Measurements from ENCODE around the gene SHISA6.

The SHISA6 gene

GRCh38 chr17:11256877-11257276 lies 15.9 kb downstream of the SHISA6 start:
- no peak overlapping the region for H3K4me3 ChIP-seq (ENCODE audit: insufficient read depth, low read depth, low read length)
- H3K4me1 ChIP-seq (ENCODE audit: control insufficient read depth, insufficient read depth, low read length) = no peaks in the 10 kb centered on the region
- no peak overlapping the region for H3K27ac ChIP-seq (ENCODE audit: insufficient read depth, low read depth, low read length, poor library complexity, severe bottlenecking)
- no peaks in the 10 kb centered on the region for H3K9me3 ChIP-seq (ENCODE audit: control insufficient read depth, low read length)
- no peaks in the 10 kb centered on the region for H3K36me3 ChIP-seq (ENCODE audit: control insufficient read depth, insufficient read depth, low read length)
- no peaks in the 10 kb centered on the region for H3K27me3 ChIP-seq (ENCODE audit: control insufficient read depth, insufficient read depth, low read length, poor library complexity, severe bottlenecking)
- WGBS, 2 experiments = 47% methylated on average over 11 of the region's 11 CpGs

GRCh38 chr17:11264183-11264871 lies 23.3 kb downstream of the SHISA6 start:
- H3K4me3 ChIP-seq (ENCODE audit: insufficient read depth, low read depth, low read length) = no peak overlapping the region
- 92 to 100% methylated on average over 2 of the region's 2 CpGs for WGBS, 2 experiments
- H3K27me3 ChIP-seq (ENCODE audit: control insufficient read depth, insufficient read depth, low read length, poor library complexity, severe bottlenecking) = no peaks in the 10 kb centered on the region

GRCh38 chr17:11267999-11268575 lies 27.1 kb downstream of the SHISA6 start:
- H3K36me3 ChIP-seq (ENCODE audit: control insufficient read depth, insufficient read depth, low read length) = peaks cover 4% of the 10 kb centered on the region
- H3K27me3 ChIP-seq (ENCODE audit: control insufficient read depth, insufficient read depth, low read length, poor library complexity, severe bottlenecking) = no peaks in the 10 kb centered on the region
- H3K4me1 ChIP-seq (ENCODE audit: control insufficient read depth, insufficient read depth, low read length) = no peaks in the 10 kb centered on the region
- H3K9me3 ChIP-seq (ENCODE audit: control insufficient read depth, low read length) = peaks cover 2% of the 10 kb centered on the region
- H3K27ac ChIP-seq (ENCODE audit: insufficient read depth, low read depth, low read length, poor library complexity, severe bottlenecking) = no peak overlapping the region
- 86 to 89% methylated on average over 1 of the region's 1 CpG for WGBS, 2 experiments
- no peak overlapping the region for H3K4me3 ChIP-seq (ENCODE audit: insufficient read depth, low read depth, low read length)

More at GRCh38 chr17:11264183-11264871, 23.3 kb downstream of the SHISA6 start:
- no peak overlapping the region for H3K27ac ChIP-seq (ENCODE audit: insufficient read depth, low read depth, low read length, poor library complexity, severe bottlenecking)
- peaks cover 5% of the 10 kb centered on the region for H3K9me3 ChIP-seq (ENCODE audit: control insufficient read depth, low read length)
- peaks cover 4% of the 10 kb centered on the region for H3K36me3 ChIP-seq (ENCODE audit: control insufficient read depth, insufficient read depth, low read length)
- no peaks in the 10 kb centered on the region for H3K4me1 ChIP-seq (ENCODE audit: control insufficient read depth, insufficient read depth, low read length)

- 93 to 95% methylated on average over 7 of the region's 7 CpGs for WGBS, 2 experiments
- no peaks in the 10 kb centered on the region for H3K27me3 ChIP-seq (ENCODE audit: control insufficient read depth, insufficient read depth, low read length, poor library complexity, severe bottlenecking)
These were observed 28.2 kb downstream of the SHISA6 start for GRCh38 chr17:11269210-11269609.

GRCh38 chr17:11272191-11272590 lies 31.2 kb downstream of the SHISA6 start:
- Histone ChIP-seq H3K4me1 (ENCODE audit: control insufficient read depth, insufficient read depth, low read length) (no peaks in the 10 kb centered on the region), H3K9me3 (ENCODE audit: control insufficient read depth, low read length) (no peaks in the 10 kb centered on the region), H3K27ac (ENCODE audit: insufficient read depth, low read depth, low read length, poor library complexity, severe bottlenecking) (no peak overlapping the region), H3K27me3 (ENCODE audit: control insufficient read depth, insufficient read depth, low read length, poor library complexity, severe bottlenecking) (no peaks in the 10 kb centered on the region), H3K4me3 (ENCODE audit: insufficient read depth, low read depth, low read length) (no peak overlapping the region), H3K36me3 (ENCODE audit: control insufficient read depth, insufficient read depth, low read length) (no peaks in the 10 kb centered on the region)
- 92 to 95% methylated on average over 8 of the region's 8 CpGs for WGBS, 2 experiments

More at GRCh38 chr17:11269210-11269609, 28.2 kb downstream of the SHISA6 start:
- Histone ChIP-seq H3K4me3 (ENCODE audit: insufficient read depth, low read depth, low read length) (no peak overlapping the region), H3K9me3 (ENCODE audit: control insufficient read depth, low read length) (peaks cover 2% of the 10 kb centered on the region), H3K36me3 (ENCODE audit: control insufficient read depth, insufficient read depth, low read length) (peaks cover 3% of the 10 kb centered on the region), H3K27ac (ENCODE audit: insufficient read depth, low read depth, low read length, poor library complexity, severe bottlenecking) (no peak overlapping the region), H3K4me1 (ENCODE audit: control insufficient read depth, insufficient read depth, low read length) (no peaks in the 10 kb centered on the region)

- WGBS, 2 experiments = 95% methylated on average over 9 of the region's 9 CpGs
These were observed 32.6 kb downstream of the SHISA6 start for GRCh38 chr17:11273596-11273995.

GRCh38 chr17:11274106-11274505 lies 33.1 kb downstream of the SHISA6 start:
- 92 to 94% methylated on average over 14 of the region's 14 CpGs for WGBS, 2 experiments
- Histone ChIP-seq H3K4me1 (ENCODE audit: control insufficient read depth, insufficient read depth, low read length) (no peaks in the 10 kb centered on the region), H3K27me3 (ENCODE audit: control insufficient read depth, insufficient read depth, low read length, poor library complexity, severe bottlenecking) (no peaks in the 10 kb centered on the region), H3K4me3 (ENCODE audit: insufficient read depth, low read depth, low read length) (no peak overlapping the region), H3K27ac (ENCODE audit: insufficient read depth, low read depth, low read length, poor library complexity, severe bottlenecking) (no peak overlapping the region), H3K9me3 (ENCODE audit: control insufficient read depth, low read length) (no peaks in the 10 kb centered on the region), H3K36me3 (ENCODE audit: control insufficient read depth, insufficient read depth, low read length) (no peaks in the 10 kb centered on the region)

More at GRCh38 chr17:11273596-11273995, 32.6 kb downstream of the SHISA6 start:
- no peaks in the 10 kb centered on the region for H3K9me3 ChIP-seq (ENCODE audit: control insufficient read depth, low read length)
- no peaks in the 10 kb centered on the region for H3K36me3 ChIP-seq (ENCODE audit: control insufficient read depth, insufficient read depth, low read length)
- no peak overlapping the region for H3K4me3 ChIP-seq (ENCODE audit: insufficient read depth, low read depth, low read length)
- H3K27ac ChIP-seq (ENCODE audit: insufficient read depth, low read depth, low read length, poor library complexity, severe bottlenecking) = no peak overlapping the region
- no peaks in the 10 kb centered on the region for H3K27me3 ChIP-seq (ENCODE audit: control insufficient read depth, insufficient read depth, low read length, poor library complexity, severe bottlenecking)
- H3K4me1 ChIP-seq (ENCODE audit: control insufficient read depth, insufficient read depth, low read length) = no peaks in the 10 kb centered on the region

- H3K9me3 ChIP-seq (ENCODE audit: control insufficient read depth, low read length) = no peaks in the 10 kb centered on the region
- no peak overlapping the region for H3K4me3 ChIP-seq (ENCODE audit: insufficient read depth, low read depth, low read length)
- H3K27ac ChIP-seq (ENCODE audit: insufficient read depth, low read depth, low read length, poor library complexity, severe bottlenecking) = no peak overlapping the region
- H3K4me1 ChIP-seq (ENCODE audit: control insufficient read depth, insufficient read depth, low read length) = no peaks in the 10 kb centered on the region
- 89 to 92% methylated on average over 4 of the region's 4 CpGs for WGBS, 2 experiments
- H3K27me3 ChIP-seq (ENCODE audit: control insufficient read depth, insufficient read depth, low read length, poor library complexity, severe bottlenecking) = no peaks in the 10 kb centered on the region
- no peaks in the 10 kb centered on the region for H3K36me3 ChIP-seq (ENCODE audit: control insufficient read depth, insufficient read depth, low read length)
These were observed 35.5 kb downstream of the SHISA6 start for GRCh38 chr17:11276486-11276885.

GRCh38 chr17:11278186-11278991 lies 37.4 kb downstream of the SHISA6 start:
- Histone ChIP-seq H3K36me3 (ENCODE audit: control insufficient read depth, insufficient read depth, low read length) (no peaks in the 10 kb centered on the region), H3K27me3 (ENCODE audit: control insufficient read depth, insufficient read depth, low read length, poor library complexity, severe bottlenecking) (no peaks in the 10 kb centered on the region), H3K27ac (ENCODE audit: insufficient read depth, low read depth, low read length, poor library complexity, severe bottlenecking) (no peak overlapping the region), H3K4me3 (ENCODE audit: insufficient read depth, low read depth, low read length) (no peak overlapping the region), H3K4me1 (ENCODE audit: control insufficient read depth, insufficient read depth, low read length) (no peaks in the 10 kb centered on the region), H3K9me3 (ENCODE audit: control insufficient read depth, low read length) (no peaks in the 10 kb centered on the region)
- WGBS, 2 experiments = 82 to 84% methylated on average over 15 of the region's 15 CpGs

GRCh38 chr17:11278992-11279270 lies 37.9 kb downstream of the SHISA6 start:
- Histone ChIP-seq H3K9me3 (ENCODE audit: control insufficient read depth, low read length) (no peaks in the 10 kb centered on the region), H3K27me3 (ENCODE audit: control insufficient read depth, insufficient read depth, low read length, poor library complexity, severe bottlenecking) (no peaks in the 10 kb centered on the region), H3K4me1 (ENCODE audit: control insufficient read depth, insufficient read depth, low read length) (no peaks in the 10 kb centered on the region), H3K36me3 (ENCODE audit: control insufficient read depth, insufficient read depth, low read length) (no peaks in the 10 kb centered on the region), H3K27ac (ENCODE audit: insufficient read depth, low read depth, low read length, poor library complexity, severe bottlenecking) (no peak overlapping the region), H3K4me3 (ENCODE audit: insufficient read depth, low read depth, low read length) (no peak overlapping the region)
- 91 to 94% methylated on average over 3 of the region's 3 CpGs for WGBS, 2 experiments

Data from ectodermal cell (in vitro differentiated cells).